Adrenal gland (tissue), 5 donors: ENCODE measurements around the gene GOLGB1.
"Not testable (repeated sequence)": the region's sequence is repeated elsewhere in the genome, so short reads cannot be mapped to it uniquely, and the experiment has no call there.

ENCODE experiments used
- CTCF ChIP-seq, 6 experiments: fragments of 450-650 bp in 4 of 6; fragments of 200-600 bp in 2 of 6; sonication (generic) in 1 of 6; IDR thresholded peaks; 1 replicate in 5 of 6; 2 replicates in 1 of 6; pipeline versions ENCODE4 v1.5.1 to v1.8.0; 2016 to 2021; ENCODE audit warnings: antibody characterized with exemption in 6 of 6, mild to moderate bottlenecking in 2 of 6, moderate library complexity in 1 of 6
- POLR2A ChIP-seq, 2 donors: fragments of 450-650 bp; IDR thresholded peaks; one replicate each; pipeline ENCODE4 v1.6.1; 2017; ENCODE audit warnings: antibody characterized with exemption in 2 of 2, mild to moderate bottlenecking in 2 of 2, moderate library complexity in 1 of 2
- donor health status: DM: no; HTN: no; CAD: no.

DNA sequence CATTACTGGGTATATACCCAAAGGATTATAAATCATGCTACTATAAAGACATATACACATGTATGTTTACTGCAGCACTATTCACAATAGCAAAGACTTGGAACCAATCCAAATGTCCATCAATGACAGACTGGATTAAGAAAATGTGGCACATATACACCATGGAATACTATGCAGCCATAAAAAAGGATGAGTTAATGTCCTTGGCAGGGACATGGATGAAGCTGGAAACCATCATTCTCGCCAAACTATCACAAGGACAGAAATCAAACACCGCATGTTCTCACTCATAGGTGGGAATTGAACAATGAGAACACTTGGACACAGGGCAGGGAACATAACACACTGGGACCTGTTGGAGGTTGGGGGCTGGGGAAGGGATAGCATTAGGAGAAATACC, 6.4 kb downstream of the GOLGB1 start:
- TF ChIP-seq CTCF, POLR2A (IDR thresholded peaks at IDR 0.05): not testable (repeated sequence)
